ENCODE data around the gene LRRC46.

The LRRC46 gene

GRCh38 chr17:47869114-47869513 is 37.6 kb downstream of the LRRC46 start:
- Histone ChIP-seq H3K4me2 (ENCODE audit: low read length, poor library complexity, severe bottlenecking) (no peak overlapping the region), H3K27me3 (ENCODE audit: control insufficient read depth in 1 of 2, insufficient read depth in 1 of 2, low read length in 2 of 2) (peaks cover 52 to 56% of the 10 kb centered on the region in 2 experiments), H2BK12ac (ENCODE audit: low read length in 2 of 2) (no peak overlapping the region), H2BK5ac (ENCODE audit: low read depth, low read length, poor library complexity, severe bottlenecking) (no peak overlapping the region), H3K23ac (ENCODE audit: low read length in 2 of 2) (no peak overlapping the region), H2BK15ac (ENCODE audit: low read depth, poor library complexity, severe bottlenecking) (no peak overlapping the region), H2AK5ac (ENCODE audit: low read length, severe bottlenecking) (no peak overlapping the region), H4K91ac (ENCODE audit: low read length) (no peak overlapping the region), H3K79me1 (replicated peaks; ENCODE audit: low read length, poor library complexity, severe bottlenecking) (no peaks in the 10 kb centered on the region), H2BK120ac (ENCODE audit: low read depth, low read length) (no peak overlapping the region), H3K9ac (ENCODE audit: low read length) (no peak overlapping the region), H3K36me3 (ENCODE audit: control insufficient read depth in 1 of 2, insufficient read depth in 2 of 2, low read depth in 1 of 2, low read length in 2 of 2) (no peaks in the 10 kb centered on the region), H4K8ac (ENCODE audit: low read length) (no peak overlapping the region), H2AFZ (ENCODE audit: low read depth, low read length) (no peak overlapping the region), H3K14ac (ENCODE audit: low read length in 2 of 2) (no peak overlapping the region), H3K18ac (ENCODE audit: low read depth in 1 of 2, low read length in 2 of 2) (no peak overlapping the region), H3K4ac (ENCODE audit: low read depth in 1 of 2, low read length in 2 of 2) (no peak overlapping the region), H3K9me3 (ENCODE audit: control insufficient read depth, low read length) (no peaks in the 10 kb centered on the region), H3K4me3 (ENCODE audit: insufficient read depth in 1 of 2, low read depth in 1 of 2, low read length in 2 of 2) (no peak overlapping the region), H3K4me1 (ENCODE audit: control insufficient read depth, insufficient read depth, low read depth, low read length) (peaks cover 11% of the 10 kb centered on the region), H3K27ac (ENCODE audit: low read length, poor library complexity, severe bottlenecking) (no peak overlapping the region)
- DNase-seq, result no peak
- 52% methylated on average over 2 of the region's 2 CpGs for WGBS

- Histone ChIP-seq H3K36me3 (ENCODE audit: control insufficient read depth in 1 of 2, insufficient read depth in 2 of 2, low read depth in 1 of 2, low read length in 2 of 2) (no peaks in the 10 kb centered on the region), H3K4me3 (ENCODE audit: insufficient read depth in 1 of 2, low read depth in 1 of 2, low read length in 2 of 2) (no peak overlapping the region), H3K4me2 (ENCODE audit: low read length, poor library complexity, severe bottlenecking) (no peak overlapping the region), H3K14ac (ENCODE audit: low read length in 2 of 2) (no peak overlapping the region), H3K4ac (ENCODE audit: low read depth in 1 of 2, low read length in 2 of 2) (no peak overlapping the region), H4K91ac (ENCODE audit: low read length) (no peak overlapping the region), H3K4me1 (ENCODE audit: control insufficient read depth, insufficient read depth, low read depth, low read length) (peaks cover 18% of the 10 kb centered on the region), H2BK12ac (ENCODE audit: low read length in 2 of 2) (no peak overlapping the region), H3K23ac (ENCODE audit: low read length in 2 of 2) (no peak overlapping the region), H2AK5ac (ENCODE audit: low read length, severe bottlenecking) (no peak overlapping the region), H4K8ac (ENCODE audit: low read length) (no peak overlapping the region), H2BK5ac (ENCODE audit: low read depth, low read length, poor library complexity, severe bottlenecking) (no peak overlapping the region), H3K79me1 (replicated peaks; ENCODE audit: low read length, poor library complexity, severe bottlenecking) (no peaks in the 10 kb centered on the region), H3K27ac (ENCODE audit: low read length, poor library complexity, severe bottlenecking) (no peak overlapping the region), H3K9me3 (ENCODE audit: control insufficient read depth, low read length) (no peaks in the 10 kb centered on the region), H3K9ac (ENCODE audit: low read length) (no peak overlapping the region), H2AFZ (ENCODE audit: low read depth, low read length) (no peak overlapping the region), H2BK120ac (ENCODE audit: low read depth, low read length) (no peak overlapping the region), H3K27me3 (ENCODE audit: control insufficient read depth in 1 of 2, insufficient read depth in 1 of 2, low read length in 2 of 2) (peaks cover 60 to 65% of the 10 kb centered on the region in 2 experiments), H3K18ac (ENCODE audit: low read depth in 1 of 2, low read length in 2 of 2) (no peak overlapping the region), H2BK15ac (ENCODE audit: low read depth, poor library complexity, severe bottlenecking) (no peak overlapping the region)
- DNase-seq, result no peak
- whole genome bisulfite sequencing, result no CpG with 5 or more reads among the region's 1 CpG
Measured at GRCh38 chr17:47870056-47870455, 38.6 kb downstream of the LRRC46 start.

- Histone ChIP-seq H4K8ac (ENCODE audit: low read length) (no peak overlapping the region), H2AFZ (ENCODE audit: low read depth, low read length) (no peak overlapping the region), H3K79me1 (replicated peaks; ENCODE audit: low read length, poor library complexity, severe bottlenecking) (no peaks in the 10 kb centered on the region), H4K91ac (ENCODE audit: low read length) (no peak overlapping the region), H3K27me3 (ENCODE audit: control insufficient read depth in 1 of 2, insufficient read depth in 1 of 2, low read length in 2 of 2) (peaks cover 69 to 75% of the 10 kb centered on the region in 2 experiments), H3K4me1 (ENCODE audit: control insufficient read depth, insufficient read depth, low read depth, low read length) (peaks cover 20% of the 10 kb centered on the region), H3K4me3 (ENCODE audit: insufficient read depth in 1 of 2, low read depth in 1 of 2, low read length in 2 of 2) (no peak overlapping the region), H2BK120ac (ENCODE audit: low read depth, low read length) (no peak overlapping the region), H3K23ac (ENCODE audit: low read length in 2 of 2) (no peak overlapping the region), H3K4ac (ENCODE audit: low read depth in 1 of 2, low read length in 2 of 2) (no peak overlapping the region), H3K4me2 (ENCODE audit: low read length, poor library complexity, severe bottlenecking) (no peak overlapping the region), H3K18ac (ENCODE audit: low read depth in 1 of 2, low read length in 2 of 2) (no peak overlapping the region), H2BK15ac (ENCODE audit: low read depth, poor library complexity, severe bottlenecking) (no peak overlapping the region), H3K36me3 (ENCODE audit: control insufficient read depth in 1 of 2, insufficient read depth in 2 of 2, low read depth in 1 of 2, low read length in 2 of 2) (no peaks in the 10 kb centered on the region), H2AK5ac (ENCODE audit: low read length, severe bottlenecking) (no peak overlapping the region), H3K14ac (ENCODE audit: low read length in 2 of 2) (no peak overlapping the region), H3K27ac (ENCODE audit: low read length, poor library complexity, severe bottlenecking) (no peak overlapping the region), H3K9me3 (ENCODE audit: control insufficient read depth, low read length) (no peaks in the 10 kb centered on the region), H2BK5ac (ENCODE audit: low read depth, low read length, poor library complexity, severe bottlenecking) (no peak overlapping the region), H2BK12ac (ENCODE audit: low read length in 2 of 2) (no peak overlapping the region), H3K9ac (ENCODE audit: low read length) (no peak overlapping the region)
- DNase-seq, result no peak
Measured at GRCh38 chr17:47871048-47871447, 39.6 kb downstream of the LRRC46 start.

- H3K27me3 ChIP-seq (ENCODE audit: control insufficient read depth in 1 of 2, insufficient read depth in 1 of 2, low read length in 2 of 2), result peaks cover 69 to 77% of the 10 kb centered on the region in 2 experiments
- H2AFZ ChIP-seq (ENCODE audit: low read depth, low read length), result peak overlapping the region; percentile 47
- no peak for DNase-seq
- H3K27ac ChIP-seq (ENCODE audit: low read length, poor library complexity, severe bottlenecking), result no peak overlapping the region
- H2AK5ac ChIP-seq (ENCODE audit: low read length, severe bottlenecking), result no peak overlapping the region
- H2BK120ac ChIP-seq (ENCODE audit: low read depth, low read length), result no peak overlapping the region
- H3K9me3 ChIP-seq (ENCODE audit: control insufficient read depth, low read length), result no peaks in the 10 kb centered on the region
- H3K4ac ChIP-seq (ENCODE audit: low read depth in 1 of 2, low read length in 2 of 2), result no peak overlapping the region
- WGBS, result 18% methylated on average over 24 of the region's 29 CpGs
- peak overlapping the region; percentile 58 for H3K4me2 ChIP-seq (ENCODE audit: low read length, poor library complexity, severe bottlenecking)
- no peak overlapping the region for H4K91ac ChIP-seq (ENCODE audit: low read length)
- H4K8ac ChIP-seq (ENCODE audit: low read length), result peak overlapping the region; percentile 77
- peaks cover 20% of the 10 kb centered on the region for H3K4me1 ChIP-seq (ENCODE audit: control insufficient read depth, insufficient read depth, low read depth, low read length)
- H2BK12ac ChIP-seq (ENCODE audit: low read length in 2 of 2), result peak overlapping the region in 1 of 2 experiments; percentile 47
- H3K4me3 ChIP-seq (ENCODE audit: insufficient read depth in 1 of 2, low read depth in 1 of 2, low read length in 2 of 2), result peak overlapping the region in 1 of 2 experiments; percentile 49
- peak overlapping the region; percentile 94 for H2BK15ac ChIP-seq (ENCODE audit: low read depth, poor library complexity, severe bottlenecking)
- H3K36me3 ChIP-seq (ENCODE audit: control insufficient read depth in 1 of 2, insufficient read depth in 2 of 2, low read depth in 1 of 2, low read length in 2 of 2), result no peaks in the 10 kb centered on the region
- peak overlapping the region; percentile 52 for H3K9ac ChIP-seq (ENCODE audit: low read length)
- H3K23ac ChIP-seq (ENCODE audit: low read length in 2 of 2), result peak overlapping the region in 1 of 2 experiments; percentile 63
- peak overlapping the region; percentile 28 to 46 for H3K18ac ChIP-seq (ENCODE audit: low read depth in 1 of 2, low read length in 2 of 2)
- H2BK5ac ChIP-seq (ENCODE audit: low read depth, low read length, poor library complexity, severe bottlenecking), result no peak overlapping the region
- H3K14ac ChIP-seq (ENCODE audit: low read length in 2 of 2), result no peak overlapping the region
- no peaks in the 10 kb centered on the region for H3K79me1 ChIP-seq (replicated peaks; ENCODE audit: low read length, poor library complexity, severe bottlenecking)
Measured at GRCh38 chr17:47872019-47872650, 40.7 kb downstream of the LRRC46 start.

Measured in mesenchymal stem cell (in vitro differentiated cells and primary cell).